NCI-H526 (cell line): ENCODE results near the gene SLC35G4.
"Not testable (repeated sequence)": the region's sequence is repeated elsewhere in the genome, so short reads cannot be mapped to it uniquely, and the experiment has no call there.

ENCODE experiments used
- DNase-seq, 2 experiments: peaks; one replicate each; lab custom pipeline; 2025; lab: John Stamatoyannopoulos, UW

The SLC35G4 gene

DNA sequence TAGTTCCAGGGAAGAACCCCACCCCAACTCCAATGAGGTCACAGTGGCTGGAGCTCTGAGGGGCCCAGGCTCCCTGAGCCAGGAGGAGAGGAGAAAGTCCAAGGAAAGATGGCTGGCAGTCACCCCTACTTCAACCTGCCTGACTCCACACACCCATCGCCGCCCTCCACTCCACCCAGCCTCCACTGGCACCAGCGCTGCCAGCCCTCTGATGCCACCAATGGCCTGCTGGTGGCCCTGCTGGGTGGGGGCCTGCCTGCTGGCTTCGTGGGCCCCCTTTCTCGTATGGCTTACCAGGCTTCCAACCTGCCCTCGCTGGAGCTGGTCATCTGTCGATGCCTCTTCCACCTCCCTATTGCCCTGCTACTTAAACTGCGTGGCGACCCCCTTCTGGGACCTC is at the start of gene SLC35G4:
Gene SLC35G4 (plus strand): TSS at position 109 of the 400 bp plus-strand sequence. CDS start 0 bp downstream, at position 109.
- DNase-seq: not testable (repeated sequence)

DNA sequence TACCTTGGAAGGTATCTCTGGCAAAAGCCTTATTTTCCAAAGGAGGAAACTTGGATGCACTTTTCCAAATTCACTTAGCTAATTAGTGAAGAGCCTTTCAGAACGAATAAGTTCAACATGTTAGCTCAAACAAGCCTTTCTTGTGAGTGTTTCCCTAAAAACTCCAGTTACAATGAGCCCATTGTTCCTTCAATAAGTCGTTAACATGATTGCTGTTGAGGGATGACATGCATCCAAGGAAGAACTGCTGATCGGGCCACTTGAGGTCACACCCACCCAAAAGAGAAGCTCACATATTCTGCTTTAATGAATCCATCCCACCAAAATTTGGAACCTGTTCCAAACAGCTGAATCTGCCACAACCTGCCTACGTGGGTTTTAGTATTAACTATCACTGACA is 48.1 kb upstream of the SLC35G4 start:
- peak in 1 of 2 experiments; percentile 2 for DNase-seq

DNA sequence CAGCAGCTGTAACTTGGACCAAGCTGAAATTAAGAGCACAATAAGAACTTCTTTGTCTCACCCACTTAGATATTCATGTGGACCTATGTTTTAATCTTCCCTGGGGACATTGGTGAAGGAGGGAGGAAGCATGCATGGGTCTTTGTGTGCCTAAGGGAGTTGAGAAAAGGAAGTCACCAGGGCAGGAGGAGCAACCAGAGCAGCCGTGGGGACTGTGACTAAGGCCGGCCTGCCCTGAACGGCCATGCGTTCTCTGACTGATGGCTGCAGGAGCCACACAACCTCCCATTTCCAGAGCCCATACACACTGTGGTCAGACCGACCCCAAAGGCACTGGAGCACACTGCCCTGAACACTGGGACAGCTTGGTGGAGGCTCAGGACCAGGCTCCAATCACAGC is 43.7 kb upstream of the SLC35G4 start:
- no peak for DNase-seq

DNA sequence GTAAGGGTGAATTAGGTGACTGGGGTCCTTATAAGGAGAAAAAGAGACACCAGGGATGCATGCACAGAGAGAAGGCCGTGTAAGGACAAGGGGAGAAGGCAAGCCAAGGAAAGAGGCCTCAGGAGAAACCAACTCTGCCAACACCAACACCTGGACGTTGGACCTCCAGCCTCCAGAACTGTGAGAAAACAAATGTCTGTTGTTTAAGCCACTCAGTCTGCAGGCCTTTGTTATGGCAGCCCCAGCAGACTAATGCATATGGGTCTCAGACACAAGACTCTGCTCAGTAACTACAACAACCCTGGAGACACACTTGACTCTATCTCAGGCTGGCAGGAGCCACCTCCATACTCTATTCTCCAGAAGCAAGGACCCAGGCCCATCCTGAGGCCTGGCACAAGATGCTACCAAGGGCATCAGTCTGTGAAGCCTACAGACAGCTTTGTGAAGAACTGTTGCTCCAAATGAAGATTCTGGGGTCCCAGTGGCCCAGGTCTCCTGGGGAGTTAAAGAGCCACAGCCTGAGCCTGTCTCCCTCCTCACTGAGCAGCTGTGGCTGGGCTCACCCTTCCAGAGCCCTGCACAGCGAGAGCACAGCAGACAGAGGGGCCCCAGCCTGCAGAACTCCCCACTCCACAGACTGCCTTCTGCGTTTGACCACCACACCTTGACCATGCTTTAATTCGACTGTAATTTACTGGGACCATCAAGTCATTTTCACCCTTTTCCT is 43.0 kb upstream of the SLC35G4 start:
- no peak for DNase-seq

DNA sequence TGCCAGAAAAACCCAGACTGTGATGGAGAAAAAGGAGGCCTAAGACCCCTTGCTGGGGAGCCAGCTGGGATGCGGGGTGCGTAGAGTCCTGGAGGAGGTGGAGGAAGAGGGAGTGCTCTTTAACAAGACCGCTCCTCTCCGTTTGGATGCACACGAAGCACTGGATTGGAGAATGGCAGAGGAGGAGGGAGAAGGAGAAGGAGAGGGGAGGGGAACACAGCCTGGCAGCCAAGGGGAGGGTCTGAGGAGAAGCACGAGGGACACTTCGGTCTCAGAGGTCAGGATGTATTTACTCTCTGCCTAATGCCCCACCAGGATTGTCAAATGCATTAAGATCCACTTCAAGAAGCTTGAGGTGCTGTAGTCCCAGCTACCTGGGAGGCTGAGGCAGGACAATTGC is 42.0 kb upstream of the SLC35G4 start:
- no peak for DNase-seq

DNA sequence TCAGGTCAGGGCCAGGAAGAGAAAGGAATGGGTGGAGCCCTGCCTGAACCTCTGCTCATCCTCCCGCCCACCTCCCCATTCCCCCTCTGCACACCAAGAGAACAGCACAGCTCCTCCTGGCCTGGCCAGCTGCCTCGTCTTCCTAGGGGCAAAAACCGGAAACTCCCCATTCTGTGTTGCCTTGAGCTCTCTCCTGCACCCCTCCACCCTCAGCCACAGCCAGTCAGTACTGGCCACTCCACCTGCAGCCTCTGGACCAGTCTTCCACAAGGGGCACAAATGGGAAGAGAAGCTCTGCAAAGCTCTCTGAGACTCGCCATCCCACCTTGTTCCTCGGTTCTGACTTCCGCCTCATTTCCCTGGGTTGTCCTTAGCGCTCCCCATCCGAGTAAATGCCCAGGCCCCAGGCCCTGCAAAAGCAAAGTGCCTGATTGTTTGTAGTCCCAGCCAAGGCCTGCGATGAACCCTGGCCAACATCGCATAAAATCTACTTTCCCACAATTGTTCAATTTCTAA is 39.3 kb upstream of the SLC35G4 start:
- no peak for DNase-seq

DNA sequence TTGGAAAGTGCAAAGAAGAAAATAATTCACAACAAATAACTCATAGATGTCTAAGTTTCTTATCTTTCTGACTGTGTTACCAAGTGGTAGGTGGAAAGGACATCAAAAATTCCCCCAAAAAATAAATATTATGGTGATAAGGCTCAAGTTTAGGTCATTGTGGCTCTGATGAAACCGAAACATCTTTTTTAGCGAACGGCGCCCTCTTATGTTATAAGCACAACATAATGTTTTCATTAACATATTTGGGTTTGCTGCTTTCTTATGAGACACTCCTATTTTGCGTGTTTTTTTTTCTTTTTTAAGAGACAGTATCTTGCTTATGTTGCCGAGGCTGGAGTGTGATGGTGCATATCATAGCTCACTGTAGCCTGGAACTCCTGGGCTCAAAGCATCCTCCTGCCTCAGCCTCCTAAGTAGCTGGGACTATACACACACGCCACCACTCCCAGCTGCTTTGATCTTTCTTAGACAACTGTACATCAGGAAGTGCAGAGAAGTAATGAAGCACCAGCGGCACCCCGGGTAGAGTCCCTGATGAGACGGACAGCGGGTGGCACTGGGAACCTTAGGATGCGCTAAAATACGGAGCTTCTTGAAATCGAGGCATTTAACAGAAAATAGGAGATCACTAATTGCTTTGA is 38.5 kb upstream of the SLC35G4 start:
- peak in 1 of 2 experiments; percentile 2 for DNase-seq

DNA sequence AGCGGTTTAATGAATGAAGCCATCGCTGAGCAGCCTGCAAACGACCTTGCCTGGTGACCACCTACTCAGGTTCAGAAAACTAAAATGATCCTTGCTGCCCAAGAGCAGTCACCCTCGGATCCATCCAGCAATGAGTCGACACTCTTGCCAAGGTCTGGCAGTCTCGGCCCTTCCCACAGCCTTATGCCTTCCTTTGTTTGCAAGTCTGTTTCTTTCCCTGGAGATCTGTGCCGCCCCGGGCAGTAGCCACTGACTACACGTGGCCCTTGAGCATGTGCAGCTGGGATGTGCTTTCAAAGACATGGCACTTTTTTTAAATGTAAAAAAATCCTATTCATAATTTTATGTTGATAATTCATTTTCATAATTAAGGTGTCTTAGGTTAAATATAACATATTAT is 37.2 kb upstream of the SLC35G4 start:
- no peak for DNase-seq

DNA sequence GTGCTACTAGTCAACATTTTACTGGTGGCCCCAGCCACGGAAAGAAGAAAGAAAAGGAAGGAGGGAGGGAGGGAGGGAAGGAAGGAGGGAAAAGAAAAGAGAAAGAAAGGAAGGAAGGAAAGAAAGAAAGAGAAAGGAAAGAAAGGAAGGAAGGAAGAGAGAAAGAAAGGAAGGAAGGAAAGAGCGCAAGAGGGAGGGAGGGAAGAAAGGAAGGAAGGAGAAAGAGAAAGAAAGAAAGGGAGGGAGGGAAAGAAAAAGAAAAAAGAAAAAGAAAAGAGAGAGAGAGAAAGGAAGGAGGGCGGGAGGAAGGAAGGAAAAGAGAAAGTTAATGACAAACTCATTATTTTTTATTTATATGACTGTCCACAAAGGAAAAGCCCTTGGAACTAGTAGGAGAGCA is 34.9 kb upstream of the SLC35G4 start:
- no peak for DNase-seq

DNA sequence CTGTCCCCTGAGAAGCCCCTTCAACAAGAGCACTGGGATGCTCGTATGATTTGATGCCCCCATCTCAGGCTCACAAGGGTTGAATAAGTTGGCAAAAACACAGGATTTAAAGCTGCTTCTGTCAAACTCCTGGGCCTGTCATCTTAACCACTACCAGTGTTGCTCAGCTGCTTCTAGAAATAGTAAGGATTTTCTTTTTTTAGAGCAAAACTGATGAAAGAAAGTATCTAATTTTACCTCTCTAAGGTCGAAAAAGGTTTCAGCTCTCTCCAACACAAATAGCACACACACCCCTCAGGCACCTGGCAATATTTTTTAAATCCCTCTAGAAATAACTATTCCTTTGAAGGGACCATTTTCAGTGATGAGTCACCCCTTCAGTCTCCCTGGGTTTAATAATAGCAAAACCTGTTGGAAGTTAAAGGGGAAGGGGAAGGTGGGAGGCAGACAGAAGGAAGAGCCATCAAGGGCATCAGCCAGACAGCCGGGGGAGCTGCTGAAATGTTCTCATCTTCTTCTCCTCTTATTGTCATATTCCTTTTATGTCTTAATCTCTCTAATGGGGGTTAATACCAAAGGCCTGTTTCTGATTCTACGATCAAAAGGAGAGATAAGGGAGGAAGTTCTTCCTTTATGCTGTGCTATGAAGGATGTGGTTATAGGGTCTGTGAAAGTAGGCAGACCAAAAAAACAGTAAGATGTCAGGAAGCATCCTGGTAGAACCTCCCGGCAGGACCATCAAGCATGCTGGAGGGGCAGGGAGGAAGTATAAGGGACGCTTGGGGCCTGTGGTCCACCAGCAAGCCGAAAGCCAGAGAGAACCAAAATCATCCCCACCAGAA is 31.9 kb upstream of the SLC35G4 start:
- DNase-seq: no peak

DNA sequence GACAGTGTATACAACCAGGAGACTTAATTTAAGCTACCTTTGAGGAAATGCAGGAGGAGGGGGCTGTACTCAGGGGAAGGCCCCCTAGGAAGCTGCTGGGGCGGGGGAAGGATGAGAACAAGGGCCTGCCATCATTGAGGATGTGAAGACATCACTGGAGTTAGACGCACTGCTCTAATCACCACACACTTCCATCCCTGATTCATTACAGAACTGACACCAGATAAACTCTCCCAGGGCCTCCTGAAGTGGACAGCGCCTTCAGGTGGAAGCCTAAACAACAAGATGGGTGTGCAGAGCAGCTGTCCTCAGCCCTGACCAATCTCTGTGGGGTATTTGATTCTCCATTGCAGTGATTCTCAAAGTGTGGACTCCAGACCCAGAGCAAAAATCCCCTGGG is 30.6 kb upstream of the SLC35G4 start:
- no peak for DNase-seq

DNA sequence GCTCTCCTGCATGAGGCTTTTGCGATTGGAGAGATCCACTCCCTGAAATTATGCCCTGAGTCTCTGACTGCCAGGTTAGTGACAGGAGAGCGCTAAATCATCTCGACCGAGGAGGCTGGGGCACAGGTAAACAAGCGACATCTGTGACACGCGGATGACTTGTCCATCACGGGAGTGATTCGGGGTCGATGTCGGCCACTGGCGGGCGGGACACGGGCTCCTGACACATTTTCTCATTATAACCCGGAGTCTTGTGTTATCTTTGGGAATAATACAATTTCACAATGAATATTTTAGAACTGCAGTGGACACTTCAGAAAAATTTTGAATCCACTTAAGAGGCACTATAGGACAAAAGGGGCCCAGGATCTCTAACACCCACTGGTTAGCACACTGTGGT is 29.5 kb upstream of the SLC35G4 start:
- no peak for DNase-seq

DNA sequence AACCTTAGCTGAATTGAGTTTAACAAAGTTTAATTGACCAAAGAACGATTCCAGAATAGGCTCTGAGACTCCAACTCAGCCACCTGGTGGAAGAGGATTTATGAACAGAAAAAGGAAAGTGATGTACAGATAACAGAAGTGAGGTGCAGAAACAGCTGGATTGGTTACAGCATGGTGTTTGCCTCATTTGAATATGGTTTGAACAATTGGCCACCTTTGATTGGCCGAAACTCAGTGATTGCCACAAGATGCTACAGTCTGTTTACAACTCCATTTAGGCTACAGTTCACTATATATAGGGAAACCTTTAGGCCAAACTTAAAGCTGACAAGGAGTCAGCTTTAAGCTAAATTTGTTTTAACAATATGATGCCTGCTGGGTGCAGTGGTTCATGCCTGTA is 28.1 kb upstream of the SLC35G4 start:
- DNase-seq: no peak

DNA sequence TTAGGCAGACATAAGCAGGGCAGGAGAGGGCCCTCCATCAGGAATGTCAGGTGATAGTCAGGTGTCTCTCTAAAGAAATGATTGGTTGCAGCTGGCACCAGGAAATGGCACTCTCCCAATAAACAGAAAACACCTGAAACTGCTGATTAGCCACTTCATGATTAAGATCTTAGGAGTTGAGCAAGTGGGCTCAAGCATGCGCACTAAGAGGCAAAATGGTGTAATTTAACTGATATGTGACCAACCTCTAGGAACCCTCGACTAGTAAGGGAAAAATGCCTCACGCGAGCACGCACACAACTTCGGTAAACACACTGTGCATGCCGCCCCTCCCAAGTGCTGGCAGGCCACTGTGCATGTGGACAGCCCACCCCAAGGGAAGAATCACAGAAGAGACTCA is 23.8 kb upstream of the SLC35G4 start:
- no peak for DNase-seq

DNA sequence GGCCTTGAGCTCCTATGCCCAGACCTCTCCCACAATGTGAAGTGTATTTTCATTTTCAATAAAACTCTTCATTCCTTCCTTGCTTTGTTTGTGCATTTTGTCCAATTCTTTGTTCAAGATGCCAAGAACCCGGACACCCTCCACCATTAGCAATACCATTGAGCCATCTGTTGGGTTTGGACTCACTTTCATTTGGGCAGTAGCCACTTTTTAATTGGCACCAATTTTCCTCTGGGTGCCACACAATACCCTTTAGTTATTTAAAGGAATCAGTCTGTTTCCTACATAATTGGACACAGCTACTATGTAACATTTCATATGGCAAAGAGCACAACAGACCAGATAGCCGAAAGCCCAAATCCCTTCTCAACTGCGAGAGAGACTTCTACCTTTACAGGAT is 22.5 kb upstream of the SLC35G4 start:
- DNase-seq: no peak

DNA sequence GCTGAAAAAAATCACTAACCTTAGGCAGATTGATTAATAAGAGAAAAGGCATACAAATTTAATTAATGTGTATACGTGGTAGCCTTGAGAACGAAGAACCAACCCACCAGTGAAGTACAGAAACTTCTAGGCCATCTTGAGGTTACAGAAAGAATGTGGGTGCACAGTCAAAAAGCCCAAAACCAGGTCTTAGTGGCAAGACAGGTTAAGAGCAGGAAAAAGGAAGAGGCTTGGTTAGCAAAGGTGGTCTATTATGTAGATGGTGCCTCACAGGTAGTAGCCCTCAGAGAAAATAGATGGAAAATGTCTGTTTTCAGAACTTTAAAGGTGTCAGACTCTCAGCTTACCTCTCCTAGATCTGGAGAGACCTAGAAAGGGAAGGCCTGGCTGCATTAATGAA is 22.0 kb upstream of the SLC35G4 start:
- no peak for DNase-seq

DNA sequence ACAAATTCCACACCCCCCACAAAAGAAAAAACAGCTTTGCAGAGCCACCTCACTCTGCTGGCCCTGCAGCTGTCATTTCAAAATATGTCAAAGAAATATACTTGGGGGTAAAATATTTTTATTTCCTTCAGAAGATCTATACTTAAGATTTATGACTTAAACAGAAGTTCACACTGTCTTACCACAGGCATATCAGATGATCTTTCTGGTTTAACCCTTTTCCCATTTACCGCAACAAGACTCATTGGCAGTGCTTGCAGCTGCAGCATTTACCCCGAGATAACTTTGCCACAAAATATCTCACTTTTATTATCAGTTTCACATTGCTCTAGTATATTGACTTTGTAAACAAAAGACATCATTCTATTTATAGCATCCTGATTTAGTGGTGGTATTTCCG is 21.6 kb upstream of the SLC35G4 start:
- DNase-seq: no peak

DNA sequence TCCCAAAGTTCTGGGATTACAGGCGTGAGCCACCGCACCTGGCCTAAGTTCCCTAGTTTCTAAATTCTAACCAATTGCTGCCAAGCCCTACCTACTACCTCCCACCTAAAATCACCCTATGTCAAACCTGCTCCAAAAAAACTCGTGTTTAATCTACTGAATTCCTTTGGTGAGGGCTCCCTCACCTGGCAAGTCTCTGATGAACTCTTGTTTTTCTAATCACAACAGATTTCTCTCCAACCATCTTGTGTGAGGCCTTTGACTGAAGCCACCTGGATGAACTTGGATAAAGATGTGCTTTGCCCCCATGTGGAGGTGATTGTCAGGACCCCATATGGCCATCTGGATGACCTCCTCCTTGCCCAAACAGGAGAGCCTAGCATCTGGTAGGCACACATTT is 17.4 kb upstream of the SLC35G4 start:
- no peak for DNase-seq

DNA sequence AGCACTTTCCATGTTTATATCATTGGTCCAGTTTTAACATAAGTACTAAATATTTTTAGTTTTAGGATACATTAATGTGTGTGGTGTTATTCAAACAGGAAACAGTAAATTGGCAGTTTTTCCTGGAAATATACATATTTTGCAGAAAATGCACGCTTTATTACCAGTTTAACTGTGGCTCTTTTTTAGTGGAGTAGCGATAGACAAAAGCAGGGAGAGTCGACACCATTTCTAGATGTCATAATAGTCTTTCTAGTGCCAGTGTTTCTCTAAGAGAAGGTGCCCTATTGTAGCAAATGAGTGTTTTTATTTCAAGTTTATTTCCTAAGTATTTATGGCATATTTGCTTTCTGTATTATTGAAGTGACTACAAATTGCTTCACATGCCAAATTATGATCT is 9.1 kb upstream of the SLC35G4 start:
- DNase-seq: no peak

DNA sequence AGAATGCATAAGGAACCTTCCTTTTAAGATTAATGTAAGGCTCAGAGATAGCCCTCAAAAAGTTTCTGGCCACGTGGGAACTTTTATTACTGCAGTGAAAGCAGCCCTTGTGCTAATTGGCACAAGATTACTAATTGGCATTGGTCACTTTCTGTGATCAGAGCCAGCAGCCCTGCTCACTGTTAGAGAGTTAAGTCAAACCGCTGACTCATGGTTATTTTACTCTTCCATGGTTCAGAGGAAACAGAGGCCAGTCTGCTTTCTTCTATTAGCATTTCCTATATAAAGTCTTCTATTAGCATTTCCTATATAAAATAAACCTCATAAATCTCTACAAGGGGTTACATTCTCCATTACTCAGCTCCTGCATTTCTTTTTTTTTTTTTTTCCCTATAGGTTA is 1.5 kb upstream of the SLC35G4 start:
- no peak for DNase-seq

DNA sequence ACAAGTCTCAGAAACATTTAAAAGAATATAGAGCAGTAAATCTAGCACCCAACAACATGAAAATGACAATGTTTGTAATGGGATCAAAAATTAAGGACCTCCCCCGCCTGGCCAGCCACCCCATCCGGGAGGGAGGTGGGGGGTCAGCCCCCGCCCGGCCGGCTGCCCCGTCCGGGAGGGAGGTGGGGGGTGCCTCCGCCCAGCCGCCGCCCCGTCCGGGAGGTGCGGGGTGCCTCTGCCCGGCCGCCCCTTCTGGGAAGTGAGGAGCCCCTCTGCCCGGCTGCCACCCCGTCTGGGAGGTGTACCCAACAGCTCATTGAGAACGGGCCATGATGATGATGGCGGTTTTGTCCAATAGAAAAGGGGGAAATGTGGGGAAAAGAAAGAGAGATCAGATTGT is 778 bp upstream of the SLC35G4 start:
- DNase-seq: not testable (repeated sequence)

DNA sequence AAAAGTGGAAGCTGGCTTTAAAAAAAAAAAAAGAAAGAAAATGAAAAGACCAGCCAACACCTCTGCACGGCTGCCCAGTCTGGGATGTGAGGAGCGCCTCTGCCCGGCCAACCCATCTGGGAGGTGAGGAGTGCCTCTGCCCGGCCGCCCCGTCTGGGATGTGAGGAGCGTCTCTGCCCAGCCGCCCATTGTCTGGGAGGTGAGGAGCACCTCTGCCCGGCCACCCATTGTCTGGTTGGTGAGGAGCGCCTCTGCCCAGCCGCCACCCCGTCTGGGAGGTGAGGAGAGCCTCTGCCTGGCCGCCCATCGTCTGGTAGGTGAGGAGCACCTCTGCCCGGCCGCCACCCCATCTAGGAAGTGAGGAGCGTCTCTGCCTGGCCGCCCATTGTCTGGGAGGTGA is 3.7 kb downstream of the SLC35G4 start:
- not testable (repeated sequence) for DNase-seq

DNA sequence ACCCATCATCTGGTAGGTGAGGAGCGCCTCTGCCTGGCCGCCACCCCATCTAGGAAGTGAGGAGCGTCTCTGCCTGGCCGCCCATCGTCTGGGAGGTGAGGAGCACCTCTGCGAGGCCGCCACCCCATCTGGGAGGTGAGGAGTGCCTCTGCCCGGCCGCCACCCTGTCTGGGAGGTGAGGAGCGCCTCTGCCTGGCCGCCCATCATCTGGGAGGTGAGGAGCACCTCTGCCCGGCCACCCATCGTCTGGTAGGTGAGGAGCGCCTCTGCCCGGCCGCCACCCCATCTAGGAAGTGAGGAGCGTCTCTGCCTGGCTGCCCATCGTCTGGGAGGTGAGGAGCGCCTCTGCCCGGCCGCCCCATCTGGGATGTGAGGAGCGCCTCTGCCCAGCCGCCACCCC is 4.2 kb downstream of the SLC35G4 start:
- not testable (repeated sequence) for DNase-seq
